Gastroesophageal sphincter (tissue), 4 donors: ENCODE data around the gene PDZD2. TPM values are rescaled to one million over a fixed set of nuclear protein-coding genes. Genes with fewer than 3 reads are reported as not detected.

ENCODE experiments used
- ATAC-seq: fragments of 150-250 bp; one replicate; pipeline ENCODE4 v1.9.1; 2016; ENCODE audit warnings: mild to moderate bottlenecking, moderate library complexity
- H3K27ac ChIP-seq, 4 donors: fragments of 200-600 bp; sonication (generic) in 3 of 4; 1 replicate in 3 of 4; 2 replicates in 1 of 4; pipeline ENCODE4 v1.5.1; 2016 to 2019
- H3K27me3 ChIP-seq: fragments of 200-600 bp; sonication (generic); one replicate; pipeline ENCODE4 v1.5.1; 2019
- H3K36me3 ChIP-seq, 2 donors: fragments of 200-600 bp; sonication (generic); one replicate each; pipeline ENCODE4 v1.5.1; 2019; ENCODE audit warnings: control low read depth in 1 of 2
- H3K4me1 ChIP-seq, 3 donors: fragments of 200-600 bp; sonication (generic); 1 replicate in 2 of 3; 2 replicates in 1 of 3; pipeline ENCODE4 v1.5.1; 2016 to 2019; ENCODE audit warnings: control low read depth in 2 of 3
- H3K4me3 ChIP-seq, 2 donors: fragments of 200-600 bp; sonication (generic); one replicate each; pipeline ENCODE4 v1.5.1; 2019; ENCODE audit warnings: mild to moderate bottlenecking in 1 of 2, moderate library complexity in 1 of 2
- H3K9me3 ChIP-seq, 3 donors: fragments of 200-600 bp; sonication (generic); one replicate each; pipeline ENCODE4 v1.5.1; 2017 to 2019; ENCODE audit warnings: control low read depth in 2 of 3
- EP300 ChIP-seq: sonication (generic); formaldehyde crosslinking; IDR thresholded peaks from one replicate; pipeline ENCODE4 v1.6.1; 2017; ENCODE audit warnings: antibody characterized with exemption, mild to moderate bottlenecking
- POLR2A ChIP-seq, 2 donors: fragments of 450-650 bp; IDR thresholded peaks; one replicate each; pipeline ENCODE4 v1.6.1; 2017; ENCODE audit warnings: antibody characterized with exemption in 2 of 2, mild to moderate bottlenecking in 2 of 2, moderate library complexity in 1 of 2
- POLR2AphosphoS5 ChIP-seq: sonication (generic); formaldehyde crosslinking; IDR thresholded peaks from one replicate; pipeline ENCODE4 v1.6.1; 2017; ENCODE audit warnings: antibody characterized with exemption
- WGBS, 2 donors: methylation state at CpG; one replicate each; pipeline ENCODE4 v1.1.5; 2018; ENCODE audit warnings: low coverage in 1 of 2; 5-methylcytosine and 5-hydroxymethylcytosine counted together
- total RNA-seq, 4 donors: library from RNA; depleted of rRNA; stranded (reverse); fragments of >200 nt; gene quantifications; one replicate each; pipeline ENCODE4 v1.1.0, GENCODE V29; 2016
- TF ChIP-seq, protein P1 (sequence below), 4 experiments: fragments of 200-600 bp in 2 of 4; fragments of 450-650 bp in 2 of 4; sonication (generic) in 1 of 4; IDR thresholded peaks; one replicate each; pipeline ENCODE4 v1.5.1; 2017 to 2019; ENCODE audit warnings: antibody characterized with exemption in 4 of 4, mild to moderate bottlenecking in 2 of 4, moderate library complexity in 2 of 4

The PDZD2 gene
- total RNA-seq, 4 donors from 2014 or later: 8.6 to 19.4 (median 14.0) TPM

DNA sequence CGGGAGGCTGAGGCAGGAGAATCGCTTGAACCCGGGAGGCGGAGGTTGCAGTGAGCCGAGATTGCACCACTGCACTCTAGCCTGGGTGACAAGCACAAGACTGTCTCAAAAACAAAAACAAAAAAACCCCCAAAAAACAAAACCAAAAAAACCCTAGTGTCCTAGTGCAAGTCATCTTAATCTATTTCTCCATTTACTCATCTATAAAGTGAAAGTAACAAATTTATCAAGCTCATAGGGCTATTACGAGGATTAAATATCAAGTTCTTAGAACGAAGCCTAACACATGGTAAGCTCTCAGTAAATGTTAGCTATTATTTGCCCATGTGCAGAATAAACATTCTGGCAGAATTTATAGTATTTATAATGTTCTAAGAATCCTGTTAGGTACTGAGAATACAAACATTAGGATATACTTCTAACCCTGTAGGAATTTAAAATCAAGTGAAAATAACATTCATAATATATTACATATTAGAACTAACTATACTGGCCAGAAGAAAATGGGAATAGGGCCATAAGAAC, 490.2 kb downstream of the PDZD2 start:
- no peak for ATAC-seq
- peaks cover 4 to 25% of the 10 kb centered on the region in 2 donors for H3K36me3 ChIP-seq
- no peaks in the 10 kb centered on the region for H3K9me3 ChIP-seq
- H3K4me1 ChIP-seq: peaks cover 0 to 97% (median 3%) of the 10 kb centered on the region in 3 donors
- 45 to 75% methylated on average over 2 to 7 of the region's 7 CpGs for WGBS, 2 donors
- H3K27me3 ChIP-seq: no peaks in the 10 kb centered on the region
- peak overlapping the region in 1 of 4 donors; percentile 3 for H3K27ac ChIP-seq
- TF ChIP-seq POLR2A (IDR thresholded peaks at IDR 0.05) (no peak), POLR2AphosphoS5 (peak; percentile 10)
- no peak overlapping the region for H3K4me3 ChIP-seq

DNA sequence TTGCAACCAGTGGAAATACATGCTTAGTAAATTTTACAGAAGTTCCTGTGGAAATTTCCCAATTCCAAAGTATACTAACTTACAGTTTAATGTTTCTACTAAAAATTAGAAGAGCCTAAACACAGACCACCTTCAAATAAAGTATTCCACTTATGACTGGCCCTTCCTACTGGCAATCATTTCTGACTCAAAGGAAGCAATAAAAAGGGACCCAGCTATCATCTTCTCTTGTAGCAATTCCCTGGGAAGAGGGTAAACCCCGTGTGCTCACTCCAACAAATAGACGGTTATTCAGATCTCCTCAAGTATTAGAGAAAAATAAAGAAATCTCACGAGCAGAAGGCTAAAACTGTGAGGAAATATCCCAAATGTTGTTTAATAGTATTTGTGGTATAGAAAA, 491.9 kb downstream of the PDZD2 start:
- Histone ChIP-seq H3K27me3 (no peaks in the 10 kb centered on the region), H3K4me1 (peaks cover 0 to 93% (median 2%) of the 10 kb centered on the region in 3 donors), H3K36me3 (peaks cover 5 to 31% of the 10 kb centered on the region in 2 donors), H3K27ac (no peak overlapping the region), H3K4me3 (no peak overlapping the region), H3K9me3 (no peaks in the 10 kb centered on the region)
- no peak for TF ChIP-seq POLR2A (IDR thresholded peaks at IDR 0.05)
- TF ChIP-seq EP300: no peak
- TF ChIP-seq, protein P1, sequence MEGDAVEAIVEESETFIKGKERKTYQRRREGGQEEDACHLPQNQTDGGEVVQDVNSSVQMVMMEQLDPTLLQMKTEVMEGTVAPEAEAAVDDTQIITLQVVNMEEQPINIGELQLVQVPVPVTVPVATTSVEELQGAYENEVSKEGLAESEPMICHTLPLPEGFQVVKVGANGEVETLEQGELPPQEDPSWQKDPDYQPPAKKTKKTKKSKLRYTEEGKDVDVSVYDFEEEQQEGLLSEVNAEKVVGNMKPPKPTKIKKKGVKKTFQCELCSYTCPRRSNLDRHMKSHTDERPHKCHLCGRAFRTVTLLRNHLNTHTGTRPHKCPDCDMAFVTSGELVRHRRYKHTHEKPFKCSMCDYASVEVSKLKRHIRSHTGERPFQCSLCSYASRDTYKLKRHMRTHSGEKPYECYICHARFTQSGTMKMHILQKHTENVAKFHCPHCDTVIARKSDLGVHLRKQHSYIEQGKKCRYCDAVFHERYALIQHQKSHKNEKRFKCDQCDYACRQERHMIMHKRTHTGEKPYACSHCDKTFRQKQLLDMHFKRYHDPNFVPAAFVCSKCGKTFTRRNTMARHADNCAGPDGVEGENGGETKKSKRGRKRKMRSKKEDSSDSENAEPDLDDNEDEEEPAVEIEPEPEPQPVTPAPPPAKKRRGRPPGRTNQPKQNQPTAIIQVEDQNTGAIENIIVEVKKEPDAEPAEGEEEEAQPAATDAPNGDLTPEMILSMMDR (IDR thresholded peaks at IDR 0.05): no peak
- TF ChIP-seq POLR2AphosphoS5: no peak
- no peak for ATAC-seq
- WGBS, 2 donors: 74 to 79% methylated on average over 2 to 3 of the region's 3 CpGs

DNA sequence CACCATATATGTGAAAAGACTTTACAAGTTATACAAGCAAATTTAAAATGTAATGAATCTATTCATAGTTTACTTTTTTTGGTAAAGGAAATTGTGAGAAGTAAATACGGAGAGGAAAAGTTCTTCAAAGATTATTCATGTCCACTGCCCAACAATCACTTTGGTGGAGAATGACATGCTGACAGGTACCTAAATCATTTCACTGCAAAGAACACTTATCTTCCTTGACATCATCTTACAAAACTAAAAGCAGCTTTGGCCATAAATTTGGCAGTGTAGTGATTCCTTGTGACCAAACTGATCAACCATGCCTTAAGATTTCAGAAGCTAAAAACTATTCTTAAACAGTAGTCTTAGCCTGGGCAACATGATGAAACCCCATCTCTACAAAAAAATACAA, 492.7 kb downstream of the PDZD2 start:
- TF ChIP-seq POLR2A (IDR thresholded peaks at IDR 0.05) (no peak), POLR2AphosphoS5 (no peak), EP300 (no peak)
- TF ChIP-seq, protein P1 (IDR thresholded peaks at IDR 0.05): no peak
- no peak for ATAC-seq
- Histone ChIP-seq H3K4me1 (peaks cover 0 to 94% (median 2%) of the 10 kb centered on the region in 3 donors), H3K9me3 (no peaks in the 10 kb centered on the region), H3K27ac (no peak overlapping the region), H3K36me3 (peaks cover 3 to 28% of the 10 kb centered on the region in 2 donors), H3K27me3 (no peaks in the 10 kb centered on the region), H3K4me3 (no peak overlapping the region)
- 69 to 71% methylated on average over 1 of the region's 1 CpG for WGBS, 2 donors

GRCh38 chr5:32132757-32133156, 493.8 kb downstream of the PDZD2 start:
- no peak overlapping the region for H3K27ac ChIP-seq
- TF ChIP-seq EP300: no peak
- TF ChIP-seq POLR2A (IDR thresholded peaks at IDR 0.05): no peak
- TF ChIP-seq POLR2AphosphoS5: no peak
- TF ChIP-seq, protein P1 (IDR thresholded peaks at IDR 0.05): no peak
- H3K4me3 ChIP-seq: no peak overlapping the region
- peaks cover 3 to 36% of the 10 kb centered on the region in 2 donors for H3K36me3 ChIP-seq
- H3K27me3 ChIP-seq: no peaks in the 10 kb centered on the region
- ATAC-seq: no peak
- no peaks in the 10 kb centered on the region for H3K9me3 ChIP-seq
- peaks cover 0 to 88% (median 2%) of the 10 kb centered on the region in 3 donors for H3K4me1 ChIP-seq

- no peaks in the 10 kb centered on the region for H3K27me3 ChIP-seq
- no peaks in the 10 kb centered on the region for H3K9me3 ChIP-seq
- no peak overlapping the region for H3K27ac ChIP-seq
- TF ChIP-seq, protein P1 (IDR thresholded peaks at IDR 0.05): no peak
- TF ChIP-seq EP300: no peak
- TF ChIP-seq POLR2A (IDR thresholded peaks at IDR 0.05): no peak
- TF ChIP-seq POLR2AphosphoS5: no peak
- no peak for ATAC-seq
- H3K4me1 ChIP-seq: peaks cover 0 to 65% (median 2%) of the 10 kb centered on the region in 3 donors
- H3K36me3 ChIP-seq: peaks cover 3 to 36% of the 10 kb centered on the region in 2 donors
- WGBS, 2 donors: 100% methylated on average over 1 of the region's 1 CpG
- no peak overlapping the region for H3K4me3 ChIP-seq
Measured at GRCh38 chr5:32135086-32135485, 496.2 kb downstream of the PDZD2 start.
